ENCODE measurements around the gene PRRC1.

DNA sequence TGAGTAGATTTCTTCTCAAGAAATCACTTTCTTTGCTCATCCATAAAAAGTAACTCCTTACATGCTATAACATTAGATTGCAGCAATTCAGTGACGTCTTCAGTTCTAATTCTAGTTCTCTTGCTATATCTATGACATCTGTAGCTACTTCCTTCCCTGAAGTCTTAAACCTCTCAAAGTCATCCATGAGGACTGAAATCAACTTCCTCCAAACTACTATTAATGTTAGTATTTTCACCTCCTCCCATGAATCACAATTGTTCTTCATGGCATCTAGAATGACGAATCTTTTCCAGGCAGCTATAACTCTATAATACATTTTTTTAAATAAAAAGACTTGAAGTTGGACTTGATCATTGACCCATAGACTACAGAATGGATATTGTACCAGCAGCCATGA is 46.2 kb upstream of the PRRC1 start:
- TF ChIP-seq, protein P1, sequence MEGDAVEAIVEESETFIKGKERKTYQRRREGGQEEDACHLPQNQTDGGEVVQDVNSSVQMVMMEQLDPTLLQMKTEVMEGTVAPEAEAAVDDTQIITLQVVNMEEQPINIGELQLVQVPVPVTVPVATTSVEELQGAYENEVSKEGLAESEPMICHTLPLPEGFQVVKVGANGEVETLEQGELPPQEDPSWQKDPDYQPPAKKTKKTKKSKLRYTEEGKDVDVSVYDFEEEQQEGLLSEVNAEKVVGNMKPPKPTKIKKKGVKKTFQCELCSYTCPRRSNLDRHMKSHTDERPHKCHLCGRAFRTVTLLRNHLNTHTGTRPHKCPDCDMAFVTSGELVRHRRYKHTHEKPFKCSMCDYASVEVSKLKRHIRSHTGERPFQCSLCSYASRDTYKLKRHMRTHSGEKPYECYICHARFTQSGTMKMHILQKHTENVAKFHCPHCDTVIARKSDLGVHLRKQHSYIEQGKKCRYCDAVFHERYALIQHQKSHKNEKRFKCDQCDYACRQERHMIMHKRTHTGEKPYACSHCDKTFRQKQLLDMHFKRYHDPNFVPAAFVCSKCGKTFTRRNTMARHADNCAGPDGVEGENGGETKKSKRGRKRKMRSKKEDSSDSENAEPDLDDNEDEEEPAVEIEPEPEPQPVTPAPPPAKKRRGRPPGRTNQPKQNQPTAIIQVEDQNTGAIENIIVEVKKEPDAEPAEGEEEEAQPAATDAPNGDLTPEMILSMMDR (IDR thresholded peaks at IDR 0.05) = no peak
- TF ChIP-seq POLR2A (IDR thresholded peaks at IDR 0.05) = no peak

All from adrenal gland (tissue), 5 donors.